NCI-H69 (cell line): ENCODE results near the gene RSAD1.

ENCODE experiments used
- DNase-seq: peaks from one replicate; lab custom pipeline; 2025; lab: John Stamatoyannopoulos, UW

Gene RSAD1

GRCh38 chr17:50458270-50458669 lies 20.4 kb upstream of the RSAD1 start:
- no peak for DNase-seq

- no peak for DNase-seq
Measured at GRCh38 chr17:50458701-50459676, 19.7 kb upstream of the RSAD1 start.

GRCh38 chr17:50459756-50460155 lies 18.9 kb upstream of the RSAD1 start:
- DNase-seq: peak; percentile 61

DNA sequence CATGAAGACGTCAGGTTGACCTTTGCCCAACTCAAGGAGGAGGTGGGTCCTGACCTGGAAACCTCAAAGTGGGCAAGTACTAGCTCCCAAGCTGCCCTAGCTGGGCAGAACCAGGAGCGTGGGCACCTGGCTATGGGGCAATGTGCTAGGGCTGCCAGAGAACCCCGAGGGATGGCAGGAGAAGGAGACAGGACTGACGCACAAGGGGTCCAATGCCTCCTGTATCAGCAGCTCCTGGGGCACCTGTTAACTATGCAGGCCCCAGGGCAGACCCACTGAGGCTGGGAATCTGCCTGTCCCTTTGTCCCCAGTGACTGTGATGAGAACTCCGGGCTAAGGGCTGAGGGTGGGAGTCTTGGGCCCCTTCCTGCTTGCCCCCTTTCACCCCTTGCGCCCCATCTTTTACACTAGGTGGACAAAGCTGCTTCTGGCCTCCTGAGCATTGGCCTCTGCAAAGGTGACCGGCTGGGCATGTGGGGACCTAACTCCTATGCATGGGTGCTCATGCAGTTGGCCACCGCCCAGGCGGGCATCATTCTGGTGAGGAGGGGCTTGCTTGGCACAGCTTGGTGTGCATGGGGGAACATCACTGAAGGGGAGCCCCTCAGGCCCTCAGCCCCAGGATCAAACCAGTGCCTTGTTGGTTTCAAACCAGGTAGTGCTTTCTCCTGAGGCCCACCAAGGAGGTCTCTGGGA lies 17.7 kb upstream of the RSAD1 start:
- no peak for DNase-seq

DNA sequence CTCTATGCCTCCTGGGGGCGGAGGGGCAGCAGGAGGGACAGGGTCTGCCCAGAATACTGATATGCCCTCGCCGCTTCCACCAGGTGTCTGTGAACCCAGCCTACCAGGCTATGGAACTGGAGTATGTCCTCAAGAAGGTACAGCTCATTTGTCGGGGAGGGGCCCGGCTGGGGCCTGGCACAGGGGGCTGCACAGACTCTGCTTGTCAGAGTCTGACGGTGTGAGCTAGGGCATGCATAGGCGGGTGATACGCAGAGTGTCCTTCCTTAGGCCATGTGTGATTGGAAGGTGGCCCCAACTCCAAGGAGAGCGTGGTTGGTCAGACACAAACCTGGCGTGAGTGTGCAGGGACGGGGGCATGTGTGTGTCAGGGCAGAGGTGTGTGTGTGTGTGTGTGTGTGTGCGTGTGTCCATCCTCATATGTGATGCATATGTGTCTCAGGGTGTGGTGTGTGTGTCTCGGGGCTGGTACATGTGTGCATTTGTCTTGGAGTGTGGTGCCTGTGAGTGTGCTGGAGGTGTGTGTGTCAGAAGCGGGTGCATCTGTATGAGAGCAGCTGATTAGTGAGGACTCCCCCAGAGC lies 17.0 kb upstream of the RSAD1 start:
- DNase-seq: no peak

GRCh38 chr17:50462446-50462845 lies 16.2 kb upstream of the RSAD1 start:
- DNase-seq: no peak

- DNase-seq: no peak
Measured at GRCh38 chr17:50464121-50464520, 14.5 kb upstream of the RSAD1 start.

GRCh38 chr17:50464736-50465135 lies 13.9 kb upstream of the RSAD1 start:
- DNase-seq: no peak

DNA sequence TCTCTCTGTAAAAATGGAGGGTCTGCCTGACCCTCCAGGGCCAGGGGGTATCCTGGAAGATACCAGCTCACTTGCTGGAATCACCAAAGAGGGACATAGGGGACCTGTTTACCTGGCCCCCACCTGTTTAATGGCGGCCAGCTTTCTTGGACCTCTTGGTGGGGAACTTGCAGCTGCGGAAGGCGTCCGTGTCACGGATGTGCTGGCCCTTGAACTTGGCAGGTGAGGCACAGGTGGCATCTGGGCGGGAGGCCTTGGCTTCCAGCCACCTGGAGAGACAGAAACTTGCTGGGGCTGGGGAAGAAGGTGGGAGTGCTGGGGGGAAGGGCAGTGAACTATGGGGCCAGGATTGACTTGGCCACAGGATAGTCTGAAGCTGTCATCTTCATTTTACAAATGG lies 13.5 kb upstream of the RSAD1 start:
- DNase-seq: no peak

DNA sequence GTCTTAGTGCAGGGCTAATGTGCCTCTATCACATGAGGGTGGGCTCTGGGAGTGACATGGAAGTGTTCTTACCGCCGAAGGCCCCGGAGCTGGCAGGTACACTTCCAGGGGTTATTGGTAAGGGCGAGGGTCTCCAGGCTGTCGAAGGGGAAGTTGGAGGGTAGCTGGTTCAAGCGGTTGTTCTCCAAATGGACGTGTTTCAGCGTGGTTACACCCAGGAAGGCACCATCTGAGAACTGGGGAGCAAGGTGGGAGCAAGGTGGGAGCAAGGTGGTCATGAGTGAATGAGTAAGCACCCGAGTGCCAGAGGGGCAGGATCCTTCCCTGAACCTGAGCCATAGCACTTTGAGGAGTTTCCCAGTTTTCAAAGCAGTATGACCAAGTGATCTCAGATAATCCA lies 13.0 kb upstream of the RSAD1 start:
- DNase-seq: no peak

DNA sequence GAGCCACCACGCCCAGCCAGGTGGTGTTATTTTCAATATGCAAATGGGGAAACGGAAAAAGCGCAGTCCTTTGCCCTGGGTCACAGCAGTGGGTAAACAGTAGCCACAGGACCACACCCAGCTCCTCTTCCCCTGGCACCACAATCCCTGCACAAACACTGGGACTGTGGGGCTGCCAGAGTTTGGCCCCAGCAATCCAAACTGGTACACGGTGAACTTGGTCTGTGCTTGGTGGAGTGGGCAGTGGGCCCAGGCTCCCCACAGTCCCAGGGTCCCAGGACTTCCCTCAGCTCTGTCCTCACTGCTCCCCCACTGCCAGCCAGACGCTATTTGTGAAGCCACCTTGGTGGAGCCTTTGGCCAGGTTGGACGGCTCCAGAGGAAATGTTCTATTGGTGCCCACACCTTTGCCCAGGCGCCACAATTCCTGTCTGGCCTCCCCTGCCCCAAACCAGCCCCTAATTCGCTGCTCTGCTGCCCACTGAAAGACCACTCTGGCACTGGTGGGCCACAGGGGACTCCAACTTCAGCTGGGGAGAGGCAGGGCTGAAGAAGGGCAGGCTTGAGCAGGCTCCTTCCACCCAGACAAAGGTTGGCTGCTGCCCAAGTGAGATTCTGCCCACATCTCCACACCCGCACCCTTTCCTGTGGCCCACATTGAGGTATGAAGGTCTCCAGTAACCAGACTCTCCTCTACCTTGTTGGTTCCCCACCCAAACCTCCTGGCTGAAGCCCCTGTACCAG lies 12.1 kb upstream of the RSAD1 start:
- DNase-seq: peak; percentile 90

GRCh38 chr17:50467114-50467854 lies 11.4 kb upstream of the RSAD1 start:
- DNase-seq: peak; percentile 37

DNA sequence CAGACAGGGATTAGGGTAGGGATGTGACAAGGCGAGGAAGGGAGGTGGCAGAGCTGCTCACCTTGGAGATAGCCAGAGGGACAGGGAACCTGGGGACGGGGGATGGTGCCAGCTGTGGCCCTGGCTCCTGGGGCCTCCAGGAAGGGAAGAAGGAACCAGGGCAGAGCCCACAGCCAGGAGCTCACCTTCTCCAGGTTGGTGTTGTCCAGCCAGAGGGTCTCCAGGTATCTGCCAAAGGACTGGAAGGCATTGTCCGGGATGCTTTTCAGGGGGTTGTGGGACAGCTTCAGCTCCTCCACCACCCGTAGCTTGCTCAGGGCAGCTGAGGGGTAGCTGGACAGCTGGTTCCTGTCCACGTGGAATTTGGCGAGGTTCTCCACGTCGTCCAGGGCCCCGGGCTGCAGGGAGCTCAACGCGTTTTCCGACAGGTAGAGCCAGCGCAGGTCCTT lies 10.8 kb upstream of the RSAD1 start:
- DNase-seq: no peak

GRCh38 chr17:50468304-50469207 lies 10.1 kb upstream of the RSAD1 start, which contains the start of gene CHAD:
Gene CHAD (minus strand): TSS chr17:50468880. CDS start chr17:50468813, 67 bp downstream.
- peak; percentile 35 for DNase-seq

DNA sequence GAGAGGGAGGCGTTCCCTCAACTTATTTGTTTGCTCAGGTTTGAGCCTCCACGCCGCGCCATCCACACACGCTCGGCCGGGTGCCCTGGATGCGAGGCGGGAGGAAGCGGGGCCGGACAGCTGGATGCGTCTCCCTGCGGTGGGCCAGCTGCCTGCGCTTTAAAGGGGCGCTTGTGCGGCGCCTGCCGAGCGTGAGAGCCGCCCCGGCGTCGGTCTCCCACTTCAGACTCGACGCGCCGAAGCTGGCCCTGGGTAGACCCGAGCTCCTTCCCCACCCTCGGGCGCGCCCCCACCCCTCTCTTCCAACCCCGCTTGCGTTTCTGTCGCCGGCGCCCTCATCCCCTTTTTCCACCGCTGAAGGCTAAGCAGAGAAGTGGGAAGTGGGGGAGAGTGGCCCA lies 9.5 kb upstream of the RSAD1 start:
- peak; percentile 55 for DNase-seq

GRCh38 chr17:50469671-50470305 lies 8.9 kb upstream of the RSAD1 start:
- DNase-seq: no peak

- DNase-seq: peak; percentile 25
Measured at GRCh38 chr17:50470426-50470825, 8.2 kb upstream of the RSAD1 start.

DNA sequence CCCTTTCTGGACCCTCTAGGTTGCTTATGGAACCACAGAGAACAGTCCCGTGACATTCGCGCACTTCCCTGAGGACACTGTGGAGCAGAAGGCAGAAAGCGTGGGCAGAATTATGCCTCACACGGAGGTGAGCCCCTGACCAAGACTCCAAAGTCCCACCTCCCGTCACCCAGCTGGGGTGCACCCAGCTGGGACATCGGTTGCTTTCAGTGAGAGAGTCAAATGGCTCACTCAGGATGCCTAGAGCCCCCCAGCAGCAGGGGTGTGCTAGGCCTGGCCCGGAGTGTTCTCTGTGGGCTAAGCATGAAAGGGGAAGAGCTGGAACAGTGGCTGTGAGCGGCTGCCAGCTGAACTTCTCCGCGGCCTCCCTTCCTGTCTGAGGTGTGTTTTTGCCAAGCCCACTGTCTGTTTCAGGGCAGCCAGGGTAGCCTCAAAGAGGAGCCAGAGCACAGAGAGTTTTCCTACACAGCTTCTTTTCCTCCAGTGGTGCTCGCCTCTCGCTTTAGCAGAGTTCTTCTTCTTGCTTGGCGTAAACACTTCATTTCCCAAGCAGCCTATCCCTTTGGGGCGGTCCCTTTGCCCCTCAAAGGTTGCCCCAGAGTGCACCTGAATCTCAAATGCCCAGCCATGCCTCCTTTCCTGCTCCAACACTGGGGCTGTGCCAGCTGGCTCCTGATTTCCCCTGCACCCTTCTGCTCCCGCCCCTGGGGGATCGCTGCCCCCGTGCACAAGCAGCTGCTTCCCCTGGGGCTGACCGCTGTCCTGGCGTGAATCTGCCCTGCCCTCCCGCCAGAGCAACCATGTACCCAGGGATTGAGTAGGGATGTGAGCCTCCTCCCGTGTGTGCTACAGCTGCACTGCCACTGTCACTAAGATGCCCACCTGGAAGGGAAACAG lies 7.4 kb upstream of the RSAD1 start:
- peak; percentile 43 for DNase-seq

GRCh38 chr17:50472286-50472685 lies 6.4 kb upstream of the RSAD1 start:
- DNase-seq: no peak
